ENCODE measurements around the gene APLP2.

The APLP2 gene

GRCh38 chr11:130055617-130056016, 14.1 kb upstream of the APLP2 start:
- DNase-seq (ENCODE audit: low read depth in 3 of 3), result no peak

GRCh38 chr11:130061017-130061416, 8.7 kb upstream of the APLP2 start:
- no peak for DNase-seq (ENCODE audit: low read depth in 3 of 3)

GRCh38 chr11:130062026-130062425, 7.7 kb upstream of the APLP2 start:
- DNase-seq (ENCODE audit: low read depth in 3 of 3), result no peak

- no peak for DNase-seq (ENCODE audit: low read depth in 3 of 3)
Observed at GRCh38 chr11:130063451-130063850, 6.2 kb upstream of the APLP2 start.

GRCh38 chr11:130064596-130064995, 5.1 kb upstream of the APLP2 start:
- DNase-seq (ENCODE audit: low read depth in 3 of 3), result no peak

- DNase-seq (ENCODE audit: low read depth in 3 of 3), result no peak
Observed at GRCh38 chr11:130066338-130066737, 3.4 kb upstream of the APLP2 start.

GRCh38 chr11:130068546-130068985, 1.1 kb upstream of the APLP2 start:
- no peak for DNase-seq (ENCODE audit: low read depth in 3 of 3)

GRCh38 chr11:130068986-130069658, 572 bp upstream of the APLP2 start:
- DNase-seq (ENCODE audit: low read depth in 3 of 3), result peak in 1 of 3 experiments; percentile 21

GRCh38 chr11:130070109-130070845, 583 bp downstream of the APLP2 start:
- peak in 1 of 3 experiments; percentile 30 for DNase-seq (ENCODE audit: low read depth in 3 of 3)

GRCh38 chr11:130070846-130071200, 1.1 kb downstream of the APLP2 start:
- no peak for DNase-seq (ENCODE audit: low read depth in 3 of 3)

GRCh38 chr11:130071211-130071712, 1.6 kb downstream of the APLP2 start:
- no peak for DNase-seq (ENCODE audit: low read depth in 3 of 3)

GRCh38 chr11:130074736-130075135, 5.0 kb downstream of the APLP2 start:
- DNase-seq (ENCODE audit: low read depth in 3 of 3), result no peak

GRCh38 chr11:130076778-130077481, 7.2 kb downstream of the APLP2 start:
- no peak for DNase-seq (ENCODE audit: low read depth in 3 of 3)

GRCh38 chr11:130077671-130078070, 8.0 kb downstream of the APLP2 start:
- DNase-seq (ENCODE audit: low read depth in 3 of 3), result no peak

- DNase-seq (ENCODE audit: low read depth in 3 of 3), result no peak
Observed at GRCh38 chr11:130078080-130078479, 8.4 kb downstream of the APLP2 start.

GRCh38 chr11:130085671-130086290, 16.1 kb downstream of the APLP2 start:
- no peak for DNase-seq (ENCODE audit: low read depth in 3 of 3)

- no peak for DNase-seq (ENCODE audit: low read depth in 3 of 3)
Observed at GRCh38 chr11:130086669-130087068, 17.0 kb downstream of the APLP2 start.

GRCh38 chr11:130087294-130087926, 17.7 kb downstream of the APLP2 start:
- no peak for DNase-seq (ENCODE audit: low read depth in 3 of 3)

GRCh38 chr11:130088217-130088616, 18.5 kb downstream of the APLP2 start:
- DNase-seq (ENCODE audit: low read depth in 3 of 3), result no peak

GRCh38 chr11:130088919-130089673, 19.4 kb downstream of the APLP2 start:
- DNase-seq (ENCODE audit: low read depth in 3 of 3), result no peak

- DNase-seq (ENCODE audit: low read depth in 3 of 3), result no peak
Observed at GRCh38 chr11:130089674-130090073, 20.0 kb downstream of the APLP2 start.
